ENCODE results near the gene BEST1.

- TF ChIP-seq CTCF (conservative IDR thresholded peaks at IDR 0.05; ENCODE audit: low read depth, low read length) (no peak), EZH2 (IDR thresholded peaks at IDR 0.05; ENCODE audit: low read length, unreplicated experiment) (no peak)
Measured at GRCh38 chr11:61956191-61957020, 6.3 kb downstream of the BEST1 start.

Measured in PC-3 (cell line).